Measurements from ENCODE around the gene C12orf43.

The C12orf43 gene

GRCh38 chr12:120999191-121000120, 16.8 kb downstream of the C12orf43 start:
- no peak for DNase-seq (ENCODE audit: low read depth)

GRCh38 chr12:120998435-120998834, 17.9 kb downstream of the C12orf43 start:
- DNase-seq (ENCODE audit: low read depth): no peak

- DNase-seq (ENCODE audit: low read depth): no peak
These were observed 18.8 kb downstream of the C12orf43 start for GRCh38 chr12:120997448-120997847.

GRCh38 chr12:120996133-120996746, 20.0 kb downstream of the C12orf43 start:
- DNase-seq (ENCODE audit: low read depth): no peak

GRCh38 chr12:120994589-120995337, 21.5 kb downstream of the C12orf43 start:
- no peak for DNase-seq (ENCODE audit: low read depth)

- no peak for DNase-seq (ENCODE audit: low read depth)
These were observed 22.2 kb downstream of the C12orf43 start for GRCh38 chr12:120994059-120994458.

- DNase-seq (ENCODE audit: low read depth): no peak
These were observed 22.8 kb downstream of the C12orf43 start for GRCh38 chr12:120993496-120993895.

GRCh38 chr12:120992989-120993388, 23.3 kb downstream of the C12orf43 start:
- DNase-seq (ENCODE audit: low read depth): no peak

- DNase-seq (ENCODE audit: low read depth): no peak
These were observed 24.3 kb downstream of the C12orf43 start for GRCh38 chr12:120991965-120992364.

- DNase-seq (ENCODE audit: low read depth): no peak
These were observed 25.7 kb downstream of the C12orf43 start for GRCh38 chr12:120990487-120991055.

- DNase-seq (ENCODE audit: low read depth): no peak
These were observed 26.6 kb downstream of the C12orf43 start for GRCh38 chr12:120989687-120990086.

- DNase-seq (ENCODE audit: low read depth): no peak
These were observed 27.6 kb downstream of the C12orf43 start for GRCh38 chr12:120988658-120989057.

GRCh38 chr12:120988234-120988633, 28.1 kb downstream of the C12orf43 start:
- no peak for DNase-seq (ENCODE audit: low read depth)

GRCh38 chr12:120984351-120984898, 31.9 kb downstream of the C12orf43 start:
- DNase-seq (ENCODE audit: low read depth): no peak

GRCh38 chr12:120983759-120984158, 32.5 kb downstream of the C12orf43 start:
- no peak for DNase-seq (ENCODE audit: low read depth)

GRCh38 chr12:120982659-120983058, 33.6 kb downstream of the C12orf43 start:
- no peak for DNase-seq (ENCODE audit: low read depth)

- DNase-seq (ENCODE audit: low read depth): no peak
These were observed 34.8 kb downstream of the C12orf43 start for GRCh38 chr12:120981407-120981941.

- no peak for DNase-seq (ENCODE audit: low read depth)
These were observed 35.4 kb downstream of the C12orf43 start for GRCh38 chr12:120980800-120981368.

GRCh38 chr12:120979862-120980696, 36.2 kb downstream of the C12orf43 start:
- no peak for DNase-seq (ENCODE audit: low read depth)

- DNase-seq (ENCODE audit: low read depth): no peak
These were observed 36.9 kb downstream of the C12orf43 start for GRCh38 chr12:120979220-120979861.

Measured in activated T-helper 1 cell treated with Interleukin-2 at 50 U/mL for 16 hours (primary cell).